Keratinocyte (primary cell): Measurements from ENCODE around the gene MX1.

Source experiments
- CTCF ChIP-seq, 3 experiments: IDR thresholded peaks in 1 of 3; conservative IDR thresholded peaks in 1 of 3; optimal IDR thresholded peaks in 1 of 3; 2 replicates in 2 of 3; 3 replicates in 1 of 3; pipeline versions ENCODE3 to v1.5.1; 2011; ENCODE audit warnings: low read length in 3 of 3, mild to moderate bottlenecking in 3 of 3, moderate library complexity in 2 of 3, control low read depth in 1 of 3, inconsistent platforms in 1 of 3; ENCODE audit not compliant: insufficient read depth in 2 of 3; ENCODE audit errors: extremely low read depth in 1 of 3
- EZH2 ChIP-seq: IDR thresholded peaks from one replicate; pipeline ENCODE4 v1.6.1; 2012; ENCODE audit warnings: inconsistent platforms, mild to moderate bottlenecking, low read length, moderate library complexity

DNA sequence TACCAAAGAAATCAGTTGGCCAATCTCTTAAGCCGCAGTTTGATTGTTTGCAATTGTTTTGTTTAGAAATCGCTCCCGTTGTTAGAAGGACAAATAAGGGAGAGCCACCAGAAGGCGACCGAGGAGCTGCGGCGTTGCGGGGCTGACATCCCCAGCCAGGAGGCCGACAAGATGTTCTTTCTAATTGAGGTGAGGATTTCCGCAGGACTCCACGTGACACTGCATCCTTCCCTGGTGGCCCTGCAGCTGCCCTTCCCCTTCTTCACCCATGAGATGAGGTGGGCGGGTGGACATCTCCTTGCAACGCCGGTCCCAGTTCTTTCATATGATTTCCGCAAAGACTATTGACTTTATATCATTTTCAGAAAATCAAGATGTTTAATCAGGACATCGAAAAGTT, 27.2 kb upstream of the MX1 start:
- TF ChIP-seq CTCF (optimal IDR thresholded peaks at IDR 0.05 in 1 of 3, IDR thresholded peaks at IDR 0.05 in 1 of 3, conservative IDR thresholded peaks at IDR 0.05 in 1 of 3; ENCODE audit: extremely low read depth in 1 of 3, insufficient read depth in 2 of 3, low read length in 3 of 3) = no peak
- TF ChIP-seq EZH2 = no peak
